Prostate gland (tissue), 2 donors: ENCODE measurements around the gene INPP5A. TPM values are rescaled to one million over a fixed set of nuclear protein-coding genes. Genes with fewer than 3 reads are reported as not detected.

Experiments
- DNase-seq: peaks from one replicate; pipeline ENCODE4 v3.0.0-alpha.2; 2019; ENCODE audit warnings: low spot score
- H3K27ac ChIP-seq, 2 donors: fragments of 200-600 bp; sonication (generic); 2 replicates each; pipeline ENCODE4 v1.5.1; 2017 to 2019
- H3K27me3 ChIP-seq: fragments of 200-600 bp; sonication (generic); replicated peaks from 2 replicates; pipeline ENCODE4 v1.5.1; 2019; ENCODE audit not compliant: insufficient read depth
- H3K36me3 ChIP-seq, 2 donors: fragments of 200-600 bp; sonication (generic); 1 replicate in 1 of 2; 2 replicates in 1 of 2; pipeline versions ENCODE4 v1.5.1 to v1.8.1; 2017 to 2019
- H3K4me1 ChIP-seq: fragments of 200-600 bp; sonication (generic); replicated peaks from 2 replicates; pipeline ENCODE4 v1.5.1; 2019
- H3K4me3 ChIP-seq, 2 donors: fragments of 200-600 bp; sonication (generic); 2 replicates each; pipeline ENCODE4 v1.5.1; 2017 to 2019
- H3K9me3 ChIP-seq: fragments of 200-600 bp; sonication (generic); 2 replicates; pipeline ENCODE4 v1.5.1; 2017
- POLR2A ChIP-seq: fragments of 450-650 bp; IDR thresholded peaks from one replicate; pipeline ENCODE4 v1.6.1; 2016; ENCODE audit warnings: antibody characterized with exemption, mild to moderate bottlenecking
- POLR2AphosphoS5 ChIP-seq: sonication (generic); formaldehyde crosslinking; IDR thresholded peaks from one replicate; pipeline ENCODE4 v1.6.1; 2017; ENCODE audit warnings: antibody characterized with exemption
- WGBS: methylation state at CpG from one replicate; pipeline ENCODE4 v1.1.5; 2018; 5-methylcytosine and 5-hydroxymethylcytosine counted together
- intact Hi-C: fragments of 100-400 bp; cut with DNase I; formaldehyde crosslinking; loops from one replicate; pipeline ENCODE4 v1.14.2; 2022
- total RNA-seq, 2 donors: library from RNA; depleted of rRNA; stranded (reverse); fragments of >200 nt; gene quantifications; one replicate each; pipeline ENCODE4 v1.1.0, GENCODE V29; 2016
- TF ChIP-seq, protein P1 (sequence below), 4 experiments: fragments of 200-600 bp in 2 of 4; fragments of 450-650 bp in 2 of 4; sonication (generic) in 2 of 4; IDR thresholded peaks; 1 replicate in 3 of 4; 2 replicates in 1 of 4; pipeline ENCODE4 v1.5.1; 2016 to 2019; ENCODE audit warnings: antibody characterized with exemption in 4 of 4, mild to moderate bottlenecking in 2 of 4, moderate library complexity in 2 of 4

Gene INPP5A
- total RNA-seq, 2 donors from 2014 or later = 49.5 to 83.3 TPM

GRCh38 chr10:132496360-132497062 lies 41.1 kb upstream of the INPP5A start:
- Histone ChIP-seq H3K27ac (no peak overlapping the region), H3K4me3 (no peak overlapping the region), H3K9me3 (no peaks in the 10 kb centered on the region), H3K27me3 (no peaks in the 10 kb centered on the region), H3K36me3 (no peaks in the 10 kb centered on the region), H3K4me1 (no peaks in the 10 kb centered on the region)
- DNase-seq = no peak
- WGBS = 73% methylated on average over 13 of the region's 13 CpGs
- intact Hi-C loops = no loop called here
- no peak for TF ChIP-seq POLR2AphosphoS5
- TF ChIP-seq, protein P1, sequence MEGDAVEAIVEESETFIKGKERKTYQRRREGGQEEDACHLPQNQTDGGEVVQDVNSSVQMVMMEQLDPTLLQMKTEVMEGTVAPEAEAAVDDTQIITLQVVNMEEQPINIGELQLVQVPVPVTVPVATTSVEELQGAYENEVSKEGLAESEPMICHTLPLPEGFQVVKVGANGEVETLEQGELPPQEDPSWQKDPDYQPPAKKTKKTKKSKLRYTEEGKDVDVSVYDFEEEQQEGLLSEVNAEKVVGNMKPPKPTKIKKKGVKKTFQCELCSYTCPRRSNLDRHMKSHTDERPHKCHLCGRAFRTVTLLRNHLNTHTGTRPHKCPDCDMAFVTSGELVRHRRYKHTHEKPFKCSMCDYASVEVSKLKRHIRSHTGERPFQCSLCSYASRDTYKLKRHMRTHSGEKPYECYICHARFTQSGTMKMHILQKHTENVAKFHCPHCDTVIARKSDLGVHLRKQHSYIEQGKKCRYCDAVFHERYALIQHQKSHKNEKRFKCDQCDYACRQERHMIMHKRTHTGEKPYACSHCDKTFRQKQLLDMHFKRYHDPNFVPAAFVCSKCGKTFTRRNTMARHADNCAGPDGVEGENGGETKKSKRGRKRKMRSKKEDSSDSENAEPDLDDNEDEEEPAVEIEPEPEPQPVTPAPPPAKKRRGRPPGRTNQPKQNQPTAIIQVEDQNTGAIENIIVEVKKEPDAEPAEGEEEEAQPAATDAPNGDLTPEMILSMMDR (IDR thresholded peaks at IDR 0.05) = no peak
- TF ChIP-seq POLR2A = no peak

DNA sequence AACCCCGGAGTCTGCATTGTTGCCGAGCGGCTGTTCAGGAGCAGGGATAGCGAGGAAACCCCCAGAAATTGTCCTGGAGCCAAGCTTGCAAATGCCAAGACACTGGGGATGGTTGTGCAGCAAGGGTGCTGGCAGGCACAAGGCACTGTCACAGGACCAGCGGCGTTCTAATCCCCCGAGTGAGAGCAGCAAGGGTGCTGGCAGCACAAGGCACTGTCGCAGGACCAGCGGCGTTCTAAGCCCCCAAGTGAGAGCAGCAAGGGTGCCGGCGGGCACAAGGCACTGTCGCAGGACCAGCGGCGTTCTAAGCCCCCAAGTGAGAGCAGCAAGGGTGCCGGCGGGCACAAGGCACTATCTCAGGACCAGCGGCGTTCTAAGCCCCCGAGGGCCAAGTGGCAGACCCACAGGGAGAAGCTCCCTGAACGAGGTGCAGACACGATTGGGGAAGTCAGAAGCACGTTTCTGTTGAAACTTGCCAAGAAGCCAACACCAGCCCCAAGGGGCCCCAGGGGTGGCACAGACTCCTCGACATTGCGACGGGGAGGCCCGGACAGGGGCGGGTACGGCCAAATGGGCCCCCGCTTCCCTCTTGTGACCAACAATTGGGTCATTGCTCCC lies 40.4 kb upstream of the INPP5A start:
- H3K27me3 ChIP-seq = no peaks in the 10 kb centered on the region
- TF ChIP-seq POLR2A = no peak
- no peaks in the 10 kb centered on the region for H3K9me3 ChIP-seq
- 78% methylated on average over 25 of the region's 30 CpGs for WGBS
- no peaks in the 10 kb centered on the region for H3K4me1 ChIP-seq
- intact Hi-C loops = no loop called here
- no peak for DNase-seq
- H3K27ac ChIP-seq = no peak overlapping the region
- H3K4me3 ChIP-seq = no peak overlapping the region
- no peaks in the 10 kb centered on the region for H3K36me3 ChIP-seq

GRCh38 chr10:132497861-132498561 lies 39.6 kb upstream of the INPP5A start:
- intact Hi-C loops = no loop called here
- H3K36me3 ChIP-seq = no peaks in the 10 kb centered on the region
- WGBS = 86% methylated on average over 17 of the region's 17 CpGs
- DNase-seq = no peak
- TF ChIP-seq, protein P1 (IDR thresholded peaks at IDR 0.05) = no peak
- TF ChIP-seq POLR2AphosphoS5 (no peak), POLR2A (no peak)
- H3K27ac ChIP-seq = no peak overlapping the region
- no peak overlapping the region for H3K4me3 ChIP-seq
- no peaks in the 10 kb centered on the region for H3K4me1 ChIP-seq
- H3K9me3 ChIP-seq = no peaks in the 10 kb centered on the region
- no peaks in the 10 kb centered on the region for H3K27me3 ChIP-seq

- Histone ChIP-seq H3K36me3 (no peaks in the 10 kb centered on the region), H3K4me1 (no peaks in the 10 kb centered on the region), H3K27ac (no peak overlapping the region), H3K27me3 (no peaks in the 10 kb centered on the region), H3K9me3 (no peaks in the 10 kb centered on the region), H3K4me3 (no peak overlapping the region)
- TF ChIP-seq, protein P1 (IDR thresholded peaks at IDR 0.05) = no peak
- no peak for TF ChIP-seq POLR2A
- TF ChIP-seq POLR2AphosphoS5 = no peak
- 77% methylated on average over 15 of the region's 15 CpGs for WGBS
- intact Hi-C loops = no loop called here
- DNase-seq = no peak
These were observed 38.8 kb upstream of the INPP5A start for GRCh38 chr10:132498562-132499366.

- TF ChIP-seq, protein P1 (IDR thresholded peaks at IDR 0.05) = no peak
- TF ChIP-seq POLR2AphosphoS5 (no peak), POLR2A (no peak)
- Histone ChIP-seq H3K4me1 (no peaks in the 10 kb centered on the region), H3K9me3 (no peaks in the 10 kb centered on the region), H3K27me3 (no peaks in the 10 kb centered on the region), H3K27ac (no peak overlapping the region), H3K4me3 (no peak overlapping the region), H3K36me3 (no peaks in the 10 kb centered on the region)
- no peak for DNase-seq
- WGBS = 87% methylated on average over 10 of the region's 10 CpGs
- intact Hi-C loops = no loop called here
These were observed 38.3 kb upstream of the INPP5A start for GRCh38 chr10:132499367-132499685.
